ENCODE data around the gene DENND10.

GRCh38 chr10:119061352-119061751, 42.6 kb upstream of the DENND10 start:
- TF ChIP-seq CTCF (IDR thresholded peaks at IDR 0.05; ENCODE audit: insufficient read depth, low read length, poor library complexity, severe bottlenecking) (no peak), EZH2phosphoT487 (conservative IDR thresholded peaks at IDR 0.05; ENCODE audit: low read length) (no peak)
